Inferior parietal cortex (tissue), 1 donor: ENCODE measurements around the gene APOL2.
"Not testable (repeated sequence)": the region's sequence is repeated elsewhere in the genome, so short reads cannot be mapped to it uniquely, and the experiment has no call there.

Source experiments
- DNase-seq: peaks from one replicate; pipeline ENCODE4 v3.0.0-alpha.2; 2016; ENCODE audit errors: extremely low spot score

Gene APOL2

GRCh38 chr22:36239401-36240171 is at the start of gene APOL2:
TSS of gene APOL2 (minus strand) at chr22:36239527. CDS start at chr22:36233162, 6,365 bp downstream.
- peak; percentile 90 for DNase-seq

GRCh38 chr22:36288571-36289405 is 49.5 kb upstream of the APOL2 start:
- DNase-seq = no peak

GRCh38 chr22:36287881-36288515 is 48.7 kb upstream of the APOL2 start:
- DNase-seq = no peak

- peak; percentile 78 for DNase-seq
Measured at GRCh38 chr22:36286096-36286957, 47.0 kb upstream of the APOL2 start.

- no peak for DNase-seq
Measured at GRCh38 chr22:36285545-36285944, 46.2 kb upstream of the APOL2 start.

- no peak for DNase-seq
Measured at GRCh38 chr22:36285017-36285416, 45.7 kb upstream of the APOL2 start.

- DNase-seq = no peak
Measured at GRCh38 chr22:36284171-36284571, 44.8 kb upstream of the APOL2 start.

- DNase-seq = no peak
Measured at GRCh38 chr22:36282328-36282831, 43.1 kb upstream of the APOL2 start.

- no peak for DNase-seq
Measured at GRCh38 chr22:36281781-36282327, 42.5 kb upstream of the APOL2 start.

GRCh38 chr22:36280379-36280778 is 41.1 kb upstream of the APOL2 start:
- DNase-seq = no peak

- no peak for DNase-seq
Measured at GRCh38 chr22:36279219-36279666, 39.9 kb upstream of the APOL2 start.

GRCh38 chr22:36277482-36278291 is 38.4 kb upstream of the APOL2 start:
- DNase-seq = peak; percentile 59

- DNase-seq = no peak
Measured at GRCh38 chr22:36274531-36274930, 35.2 kb upstream of the APOL2 start.

- not testable (repeated sequence) for DNase-seq
Measured at GRCh38 chr22:36271951-36272350, 32.6 kb upstream of the APOL2 start.

GRCh38 chr22:36271231-36271630 is 31.9 kb upstream of the APOL2 start:
- DNase-seq = not testable (repeated sequence)

GRCh38 chr22:36267896-36268485 is 28.7 kb upstream of the APOL2 start:
- DNase-seq = no peak

GRCh38 chr22:36267058-36267457 is 27.7 kb upstream of the APOL2 start:
- no peak for DNase-seq

GRCh38 chr22:36263886-36264664 is 24.7 kb upstream of the APOL2 start:
- not testable (repeated sequence) for DNase-seq

- peak; percentile 52 for DNase-seq
Measured at GRCh38 chr22:36263216-36263673, 23.9 kb upstream of the APOL2 start.
